OCI-LY1 (cell line): ENCODE measurements around the gene PTPN5.

Experiments
- H2AFZ ChIP-seq: fragments of 200-600 bp; sonication (generic), shearing (Covaris generic); 2 replicates; pipeline ENCODE4 v1.6.0; 2014; ENCODE audit warnings: antibody characterized with exemption, mild to moderate bottlenecking, low read length
- H3F3A ChIP-seq: fragments of 200-600 bp; sonication (generic), shearing (Covaris generic); 2 replicates; pipeline ENCODE4 v1.6.0; 2014; ENCODE audit warnings: mild to moderate bottlenecking, antibody characterized with exemption, low read length, moderate library complexity; ENCODE audit not compliant: insufficient read depth
- H3K27ac ChIP-seq: fragments of 200-600 bp; sonication (generic); 2 replicates; pipeline ENCODE4 v1.5.1; 2014; ENCODE audit warnings: low read length, mixed run types, mild to moderate bottlenecking, low read depth; ENCODE audit not compliant: poor library complexity, severe bottlenecking
- H3K27me3 ChIP-seq: fragments of 200-600 bp; sonication (generic); 2 replicates; pipeline ENCODE4 v1.6.0; 2014; ENCODE audit warnings: antibody characterized with exemption, mild to moderate bottlenecking, low read length, moderate library complexity; ENCODE audit not compliant: insufficient read depth
- H3K36me3 ChIP-seq: fragments of 200-600 bp; sonication (generic); 2 replicates; pipeline ENCODE4 v1.6.1; 2014; ENCODE audit warnings: mild to moderate bottlenecking, antibody characterized with exemption, low read length, moderate library complexity, mixed read lengths; ENCODE audit not compliant: insufficient read depth
- H3K4me1 ChIP-seq: fragments of 200-600 bp; sonication (generic); 2 replicates; pipeline ENCODE4 v1.5.1; 2014; ENCODE audit warnings: mild to moderate bottlenecking, low read length, moderate library complexity; ENCODE audit not compliant: insufficient read depth, severe bottlenecking
- H3K4me2 ChIP-seq: fragments of 200-600 bp; sonication (generic), shearing (Covaris generic); 2 replicates; pipeline ENCODE4 v1.6.1; 2014; ENCODE audit warnings: low read length
- H3K4me3 ChIP-seq: fragments of 200-600 bp; sonication (generic); 2 replicates; pipeline ENCODE4 v1.5.1; 2014; ENCODE audit warnings: low read length, low read depth, mild to moderate bottlenecking, mixed read lengths; ENCODE audit not compliant: poor library complexity, severe bottlenecking
- H3K79me2 ChIP-seq: fragments of 200-600 bp; shearing (Covaris generic); 2 replicates; pipeline ENCODE4 v1.6.1; 2016; ENCODE audit warnings: mixed run types, low read length, mixed read lengths; ENCODE audit not compliant: insufficient read depth
- H3K9ac ChIP-seq: fragments of 200-600 bp; sonication (generic), shearing (Covaris generic); 2 replicates; pipeline ENCODE4 v1.6.1; 2014; ENCODE audit warnings: mild to moderate bottlenecking, low read length, mixed read lengths
- H3K9me2 ChIP-seq: fragments of 200-600 bp; sonication (generic), shearing (Covaris generic); 2 replicates; pipeline ENCODE4 v1.6.1; 2014; ENCODE audit warnings: low read depth, mild to moderate bottlenecking, low read length, mixed read lengths
- H3K9me3 ChIP-seq: fragments of 200-600 bp; shearing (Covaris generic); 2 replicates; pipeline ENCODE4 v1.6.1; 2014; ENCODE audit warnings: low read length, mixed read lengths
- H4K20me1 ChIP-seq: fragments of 200-600 bp; sonication (generic), shearing (Covaris generic); 2 replicates; pipeline ENCODE4 v1.6.0; 2016; ENCODE audit warnings: mild to moderate bottlenecking, low read length; ENCODE audit not compliant: insufficient read depth
- CTCF ChIP-seq: fragments of 200-600 bp; sonication (generic), shearing (Covaris generic); IDR thresholded peaks from 2 replicates; pipeline ENCODE4 v1.5.1; 2017; ENCODE audit warnings: mild to moderate bottlenecking, antibody characterized with exemption, low read length, moderate library complexity, mixed read lengths
- EZH2 ChIP-seq: fragments of 200-600 bp; sonication (generic), shearing (Covaris generic); IDR thresholded peaks from 2 replicates; pipeline ENCODE4 v1.8.0; 2017; ENCODE audit warnings: borderline replicate concordance, mixed run types, mild to moderate bottlenecking, antibody characterized with exemption, low read length, moderate library complexity, mixed read lengths

PTPN5 gene

GRCh38 chr11:18768472-18768901 lies 23.1 kb downstream of the PTPN5 start:
- no peaks in the 10 kb centered on the region for H3K9me3 ChIP-seq
- H3K79me2 ChIP-seq = no peaks in the 10 kb centered on the region
- TF ChIP-seq EZH2 = no peak
- 0 out of 2 replicates have a peak, but pooled peaks cover 5% of the 10 kb centered on the region for H3K27me3 ChIP-seq
- no peaks in the 10 kb centered on the region for H3K9me2 ChIP-seq
- no peaks in the 10 kb centered on the region for H3K4me1 ChIP-seq
- H3K27ac ChIP-seq = no peak overlapping the region
- H3K4me2 ChIP-seq = no peak overlapping the region
- no peaks in the 10 kb centered on the region for H4K20me1 ChIP-seq
- no peak overlapping the region for H2AFZ ChIP-seq
- H3K9ac ChIP-seq = no peak overlapping the region
- no peak overlapping the region for H3K4me3 ChIP-seq
- H3F3A ChIP-seq = no peaks in the 10 kb centered on the region
- H3K36me3 ChIP-seq = no peaks in the 10 kb centered on the region

GRCh38 chr11:18766015-18766414 lies 25.6 kb downstream of the PTPN5 start:
- Histone ChIP-seq H2AFZ (no peak overlapping the region), H3K4me2 (no peak overlapping the region), H3K9ac (no peak overlapping the region), H3K27ac (no peak overlapping the region), H3K36me3 (no peaks in the 10 kb centered on the region), H3K4me3 (no peak overlapping the region), H3K4me1 (no peaks in the 10 kb centered on the region), H3F3A (no peaks in the 10 kb centered on the region), H3K9me3 (no peaks in the 10 kb centered on the region), H3K9me2 (no peaks in the 10 kb centered on the region), H3K27me3 (no peaks in the 10 kb centered on the region), H3K79me2 (no peaks in the 10 kb centered on the region), H4K20me1 (no peaks in the 10 kb centered on the region)
- TF ChIP-seq CTCF = no peak
- no peak for TF ChIP-seq EZH2

GRCh38 chr11:18765554-18765953 lies 26.0 kb downstream of the PTPN5 start:
- TF ChIP-seq EZH2 = no peak
- no peak for TF ChIP-seq CTCF
- Histone ChIP-seq H3K4me3 (no peak overlapping the region), H3F3A (no peaks in the 10 kb centered on the region), H3K79me2 (no peaks in the 10 kb centered on the region), H3K27ac (no peak overlapping the region), H2AFZ (no peak overlapping the region), H3K9me3 (no peaks in the 10 kb centered on the region), H3K4me1 (no peaks in the 10 kb centered on the region), H3K9ac (no peak overlapping the region), H3K4me2 (no peak overlapping the region), H3K36me3 (no peaks in the 10 kb centered on the region), H3K9me2 (no peaks in the 10 kb centered on the region), H4K20me1 (no peaks in the 10 kb centered on the region), H3K27me3 (no peaks in the 10 kb centered on the region)

- no peaks in the 10 kb centered on the region for H3K9me2 ChIP-seq
- no peaks in the 10 kb centered on the region for H3K36me3 ChIP-seq
- no peak overlapping the region for H3K9ac ChIP-seq
- H3K27ac ChIP-seq = no peak overlapping the region
- H4K20me1 ChIP-seq = no peaks in the 10 kb centered on the region
- TF ChIP-seq EZH2 = no peak
- H3K4me1 ChIP-seq = no peaks in the 10 kb centered on the region
- H3F3A ChIP-seq = no peaks in the 10 kb centered on the region
- no peaks in the 10 kb centered on the region for H3K9me3 ChIP-seq
- no peak overlapping the region for H3K4me2 ChIP-seq
- no peak overlapping the region for H2AFZ ChIP-seq
- H3K79me2 ChIP-seq = no peaks in the 10 kb centered on the region
- H3K27me3 ChIP-seq = no peaks in the 10 kb centered on the region
- H3K4me3 ChIP-seq = no peak overlapping the region
Measured at GRCh38 chr11:18761741-18762140, 29.9 kb downstream of the PTPN5 start.
